GM04504 (cell line): Measurements from ENCODE around the gene CCNI2.
A peak's percentile ranks its signal among the peaks of the same experiment; 100 is the strongest.

ENCODE experiments used
- DNase-seq: peaks from one replicate; pipeline ENCODE4 v3.0.0-alpha.2; 2012; ENCODE audit warnings: low read depth

Gene CCNI2

GRCh38 chr5:132746954-132747615, at the start of gene CCNI2:
TSS of gene CCNI2 (plus strand) at chr5:132747426. CDS start at chr5:132747496, 70 bp downstream.
- no peak for DNase-seq

- no peak for DNase-seq
These were observed 42.4 kb upstream of the CCNI2 start for GRCh38 chr5:132704875-132705274.

- no peak for DNase-seq
These were observed 38.6 kb upstream of the CCNI2 start for GRCh38 chr5:132708645-132709044.

GRCh38 chr5:132714456-132715307, 32.5 kb upstream of the CCNI2 start:
- no peak for DNase-seq

GRCh38 chr5:132718544-132719312, 28.5 kb upstream of the CCNI2 start:
- no peak for DNase-seq

- DNase-seq: no peak
These were observed 21.5 kb upstream of the CCNI2 start for GRCh38 chr5:132725745-132726144.

GRCh38 chr5:132729896-132730295, 17.3 kb upstream of the CCNI2 start:
- DNase-seq: no peak

- DNase-seq: no peak
These were observed 13.6 kb upstream of the CCNI2 start for GRCh38 chr5:132733499-132734148.

GRCh38 chr5:132734687-132735086, 12.5 kb upstream of the CCNI2 start:
- no peak for DNase-seq

- peak; percentile 90 for DNase-seq
These were observed 10.1 kb upstream of the CCNI2 start, which contains the start of gene KIF3A for GRCh38 chr5:132736853-132737833. TSS of gene KIF3A (minus strand) at chr5:132737546. CDS start at chr5:132737419, 127 bp downstream.

- no peak for DNase-seq
These were observed 9.1 kb upstream of the CCNI2 start for GRCh38 chr5:132737982-132738681.

- no peak for DNase-seq
These were observed 8.0 kb upstream of the CCNI2 start for GRCh38 chr5:132739232-132739631.

GRCh38 chr5:132742158-132742557, 5.1 kb upstream of the CCNI2 start:
- DNase-seq: no peak

GRCh38 chr5:132742626-132743025, 4.6 kb upstream of the CCNI2 start:
- DNase-seq: no peak

- DNase-seq: no peak
These were observed 2.6 kb upstream of the CCNI2 start for GRCh38 chr5:132744659-132745058.

GRCh38 chr5:132746592-132746953, 653 bp upstream of the CCNI2 start:
- no peak for DNase-seq

- no peak for DNase-seq
These were observed 602 bp downstream of the CCNI2 start for GRCh38 chr5:132747616-132748440.

- DNase-seq: no peak
These were observed 1.3 kb downstream of the CCNI2 start for GRCh38 chr5:132748522-132749000.

GRCh38 chr5:132749506-132749905, 2.3 kb downstream of the CCNI2 start:
- no peak for DNase-seq
